ENCODE data around the gene HMG20A. TPM values are rescaled to one million over a fixed set of nuclear protein-coding genes. Genes with fewer than 3 reads are reported as not detected.

The HMG20A gene
- total RNA-seq, 4 donors from 2014 or later, result 26.2 to 30.5 (median 28.4) TPM

- TF ChIP-seq CTCF (IDR thresholded peaks at IDR 0.05; ENCODE audit: low read depth), result no peak
Measured at GRCh38 chr15:77384589-77385359, 35.9 kb upstream of the HMG20A start.

- TF ChIP-seq CTCF (IDR thresholded peaks at IDR 0.05; ENCODE audit: low read depth), result no peak
Measured at GRCh38 chr15:77386626-77387025, 34.1 kb upstream of the HMG20A start.

- TF ChIP-seq CTCF (IDR thresholded peaks at IDR 0.05; ENCODE audit: low read depth), result no peak
Measured at GRCh38 chr15:77387365-77388105, 33.2 kb upstream of the HMG20A start.

- no peak for TF ChIP-seq CTCF (IDR thresholded peaks at IDR 0.05; ENCODE audit: low read depth)
Measured at GRCh38 chr15:77391372-77391951, 29.2 kb upstream of the HMG20A start.

- TF ChIP-seq CTCF (IDR thresholded peaks at IDR 0.05; ENCODE audit: low read depth), result no peak
Measured at GRCh38 chr15:77392762-77393470, 27.8 kb upstream of the HMG20A start.

GRCh38 chr15:77393471-77393840 lies 27.2 kb upstream of the HMG20A start:
- TF ChIP-seq CTCF (IDR thresholded peaks at IDR 0.05; ENCODE audit: low read depth), result no peak

Data from subcutaneous adipose tissue (tissue), 4 donors.